HG03025 (cell line): ENCODE data around the gene KCNK17.

ENCODE experiments used
- ATAC-seq: cut with Tn5 transposase; IDR thresholded peaks from one replicate; pipeline ENCODE4 v1.9.1; 2021; ENCODE audit warnings: mild to moderate bottlenecking, moderate library complexity; ENCODE audit not compliant: unreplicated experiment, low FRiP score

KCNK17 gene, protein sequence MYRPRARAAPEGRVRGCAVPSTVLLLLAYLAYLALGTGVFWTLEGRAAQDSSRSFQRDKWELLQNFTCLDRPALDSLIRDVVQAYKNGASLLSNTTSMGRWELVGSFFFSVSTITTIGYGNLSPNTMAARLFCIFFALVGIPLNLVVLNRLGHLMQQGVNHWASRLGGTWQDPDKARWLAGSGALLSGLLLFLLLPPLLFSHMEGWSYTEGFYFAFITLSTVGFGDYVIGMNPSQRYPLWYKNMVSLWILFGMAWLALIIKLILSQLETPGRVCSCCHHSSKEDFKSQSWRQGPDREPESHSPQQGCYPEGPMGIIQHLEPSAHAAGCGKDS

DNA sequence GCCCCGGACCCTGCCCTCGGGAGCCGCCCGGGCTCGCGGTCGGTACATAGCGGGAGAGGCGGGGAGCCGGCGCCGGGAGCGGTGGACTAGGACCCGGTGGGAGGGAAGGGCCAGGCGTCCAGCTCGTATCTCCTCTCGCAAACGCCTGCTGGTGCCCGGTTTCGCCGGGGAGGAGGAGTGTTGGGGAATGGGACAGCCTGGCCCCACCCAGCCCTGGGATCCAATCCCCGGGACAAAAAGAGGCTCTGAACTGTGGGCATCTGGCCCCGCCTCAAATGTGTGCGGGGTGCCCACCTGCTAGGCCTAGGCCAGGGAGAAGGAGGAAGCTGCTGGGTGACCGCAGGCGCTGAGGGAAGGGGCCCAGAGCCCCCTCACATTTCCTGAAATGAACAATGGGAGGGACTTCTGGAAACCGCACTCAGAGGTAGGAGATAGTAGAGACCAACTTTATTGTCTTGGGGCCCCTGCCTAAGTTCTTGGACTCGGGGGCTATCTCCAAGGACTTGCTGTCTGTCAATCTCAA is at the start of gene KCNK17:
Gene KCNK17 (minus strand): TSS at position 147 of the 523 bp plus-strand sequence. CDS start 99 bp downstream, at position 48.
- no peak for ATAC-seq

DNA sequence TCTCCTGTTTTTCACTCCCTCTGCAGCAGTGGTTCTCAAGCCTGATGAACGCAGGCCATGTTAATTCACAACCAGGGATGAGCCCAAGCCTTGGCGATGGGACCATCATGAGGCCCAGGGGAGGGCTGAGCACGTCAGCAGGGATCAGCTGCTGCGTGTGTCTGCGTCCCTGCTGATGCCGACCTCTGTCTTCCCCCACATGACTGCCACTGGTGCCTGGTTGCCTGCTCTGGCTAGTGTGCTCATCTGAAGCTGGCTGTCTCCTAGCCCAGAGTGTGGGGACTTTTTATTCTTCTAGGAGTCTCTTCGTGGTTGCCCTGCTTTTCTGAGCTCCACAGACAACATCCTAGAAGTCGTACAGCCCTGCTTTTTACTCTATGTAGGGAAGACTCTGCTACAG is 49.1 kb upstream of the KCNK17 start:
- no peak for ATAC-seq

DNA sequence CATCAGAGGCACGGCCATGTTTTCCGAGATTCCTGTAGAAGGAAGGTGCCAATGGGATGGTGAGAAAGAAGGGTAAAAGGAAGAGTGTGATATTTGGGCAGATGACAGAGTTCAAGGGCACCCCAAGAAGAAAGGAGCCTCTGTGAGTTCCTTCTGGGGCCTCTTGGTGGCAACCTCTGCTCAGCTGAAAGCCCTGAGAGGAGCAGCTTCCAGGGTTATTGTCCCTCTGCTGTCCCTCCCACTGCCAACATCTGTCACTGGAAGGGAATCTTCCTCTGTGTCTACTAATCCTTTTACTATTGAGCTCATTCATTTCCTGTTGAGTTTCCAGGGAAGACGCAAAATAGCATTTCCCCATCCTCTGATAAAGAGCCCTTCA is 48.3 kb upstream of the KCNK17 start:
- no peak for ATAC-seq

- no peak for ATAC-seq
Measured at GRCh38 chr6:39361657-39362486, 47.7 kb upstream of the KCNK17 start.

DNA sequence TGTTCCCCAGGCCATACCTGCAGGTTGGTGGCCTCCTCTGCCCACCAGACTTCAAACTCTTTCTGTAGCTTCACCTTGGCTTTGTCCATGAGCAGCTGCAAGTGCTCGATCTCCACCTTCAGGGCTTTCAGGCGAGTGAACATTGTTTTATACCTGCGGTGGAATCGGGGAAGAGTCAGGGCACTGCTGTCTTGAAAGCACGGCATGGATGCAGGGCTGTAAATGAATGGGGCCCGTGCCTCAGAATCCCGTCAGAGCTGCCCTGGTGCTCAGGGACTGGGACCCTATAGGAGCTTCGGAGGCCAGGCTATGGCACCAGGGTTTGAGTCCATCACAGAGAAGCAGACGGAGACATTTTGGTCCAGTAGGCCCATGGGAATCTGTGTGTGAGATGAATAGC is 46.2 kb upstream of the KCNK17 start:
- no peak for ATAC-seq

DNA sequence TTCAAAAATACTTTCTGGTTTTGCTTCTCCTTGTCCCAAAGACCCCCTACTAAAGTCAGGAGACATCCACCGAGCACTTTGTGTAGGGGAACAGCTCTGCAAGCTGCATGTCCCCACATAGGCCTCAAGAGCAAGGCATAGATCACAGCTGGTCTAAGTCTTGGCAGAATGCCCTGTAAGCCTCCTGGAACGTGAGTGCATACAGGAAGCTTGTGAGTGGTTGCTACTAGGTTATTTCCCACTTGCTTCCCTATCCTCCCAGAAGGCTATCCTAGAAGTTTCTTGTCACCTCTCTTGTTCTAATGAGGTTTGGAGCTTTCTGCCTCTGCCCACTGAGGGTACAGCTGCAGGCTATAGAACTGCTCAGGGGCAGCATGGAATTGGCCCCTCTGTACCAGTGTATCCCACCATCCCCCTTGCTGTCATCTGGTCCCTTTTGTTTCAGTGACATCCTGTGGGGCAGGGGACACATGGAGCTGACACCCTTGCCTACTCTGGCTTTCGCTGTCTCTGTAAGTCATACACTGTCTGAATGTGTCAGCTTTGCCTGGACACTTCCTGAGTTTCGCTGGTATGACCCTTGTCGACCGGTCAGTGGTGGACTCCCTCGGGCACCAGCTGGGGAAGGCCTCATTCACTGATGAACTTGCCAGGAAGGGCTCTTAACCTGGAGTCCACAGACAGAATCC is 43.9 kb upstream of the KCNK17 start:
- ATAC-seq = no peak

DNA sequence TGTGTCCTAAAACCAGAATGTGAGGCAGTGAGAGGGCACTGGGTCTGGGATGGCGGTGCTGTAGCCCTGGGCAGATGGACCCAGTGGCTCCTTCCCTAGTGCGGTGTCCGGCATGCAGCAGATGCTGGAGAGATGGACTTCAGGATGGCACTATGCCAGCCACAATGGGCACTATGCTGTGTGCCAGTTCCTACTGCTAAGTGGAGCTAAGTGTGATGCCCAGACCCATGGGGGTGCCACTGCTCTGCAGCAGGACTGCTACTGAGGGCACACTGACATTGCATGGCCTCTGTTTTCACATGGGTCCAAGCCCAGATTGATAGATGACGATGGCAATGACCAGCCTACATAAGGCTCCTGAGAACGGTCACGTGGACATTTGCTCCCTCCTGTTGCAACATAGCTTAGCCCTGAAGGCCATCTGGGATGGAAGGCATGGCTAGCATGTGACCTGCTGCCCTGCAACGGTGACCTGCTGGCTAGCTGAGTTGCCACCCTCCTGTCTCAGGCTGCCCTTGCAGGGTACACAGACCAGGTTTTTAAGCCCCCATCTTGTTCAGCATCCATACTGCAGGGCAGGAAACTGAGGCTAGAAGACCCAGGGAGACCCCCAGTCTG is 39.6 kb upstream of the KCNK17 start:
- ATAC-seq = no peak

DNA sequence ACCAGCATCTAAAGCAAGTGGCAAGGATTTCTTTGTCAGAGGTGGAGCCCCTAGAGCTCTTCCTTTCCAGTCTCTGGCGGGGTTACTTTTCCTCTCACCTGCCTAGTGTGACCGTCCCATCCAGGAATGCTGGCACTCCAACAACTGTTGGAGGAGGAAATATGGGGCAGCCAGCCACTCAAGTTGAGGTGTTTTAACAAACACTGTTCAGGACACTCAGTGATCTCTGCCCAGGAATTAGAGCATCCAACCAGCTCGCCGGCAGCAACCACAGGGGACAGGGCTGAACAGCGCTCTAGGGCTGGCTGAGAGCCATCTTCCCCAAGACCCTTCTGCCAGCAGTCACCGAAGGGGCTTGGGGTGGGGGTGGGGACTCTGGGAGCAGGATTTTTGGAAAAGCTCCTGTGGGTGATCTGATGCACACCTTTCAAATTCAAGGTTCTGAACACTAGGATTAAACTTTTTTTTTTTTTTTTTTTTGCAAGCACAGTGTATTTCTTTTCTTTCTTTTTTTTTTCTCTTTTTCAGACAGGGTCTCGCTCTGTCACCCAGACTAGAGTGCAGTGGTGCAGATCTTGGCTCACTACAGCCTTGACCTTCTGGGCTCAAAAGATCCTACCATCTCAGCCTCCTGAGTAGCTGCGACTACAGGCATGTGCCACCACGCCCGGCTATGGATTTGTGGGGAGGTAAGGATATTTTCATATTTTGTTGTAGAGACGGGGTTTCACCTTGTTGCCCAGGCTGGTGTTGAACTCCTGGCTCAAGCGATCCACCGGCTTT is 36.7 kb upstream of the KCNK17 start:
- no peak for ATAC-seq

DNA sequence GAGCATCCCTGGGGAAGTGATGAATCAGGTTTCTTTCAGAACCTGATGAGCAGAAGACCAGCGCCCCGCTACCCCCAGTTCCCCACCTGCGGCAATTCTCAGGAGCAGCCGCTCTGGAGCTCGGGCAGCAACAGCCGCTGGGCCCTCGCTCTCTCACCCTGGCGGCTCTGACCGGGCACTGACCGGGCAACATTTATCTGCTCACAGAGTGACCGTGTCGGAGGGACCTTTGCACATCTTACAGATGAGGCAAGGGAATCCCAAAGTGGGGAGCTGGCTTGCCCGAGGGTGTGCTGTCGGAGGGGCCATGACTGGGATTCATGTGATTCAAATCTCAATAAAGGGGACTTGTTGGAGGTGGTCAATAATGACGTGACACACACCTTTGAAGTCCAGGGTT is 34.5 kb upstream of the KCNK17 start:
- ATAC-seq = no peak

- ATAC-seq = no peak
Measured at GRCh38 chr6:39347906-39348585, 33.8 kb upstream of the KCNK17 start.

- no peak for ATAC-seq
Measured at GRCh38 chr6:39347206-39347605, 33.0 kb upstream of the KCNK17 start.

- no peak for ATAC-seq
Measured at GRCh38 chr6:39344821-39345280, 30.6 kb upstream of the KCNK17 start.

DNA sequence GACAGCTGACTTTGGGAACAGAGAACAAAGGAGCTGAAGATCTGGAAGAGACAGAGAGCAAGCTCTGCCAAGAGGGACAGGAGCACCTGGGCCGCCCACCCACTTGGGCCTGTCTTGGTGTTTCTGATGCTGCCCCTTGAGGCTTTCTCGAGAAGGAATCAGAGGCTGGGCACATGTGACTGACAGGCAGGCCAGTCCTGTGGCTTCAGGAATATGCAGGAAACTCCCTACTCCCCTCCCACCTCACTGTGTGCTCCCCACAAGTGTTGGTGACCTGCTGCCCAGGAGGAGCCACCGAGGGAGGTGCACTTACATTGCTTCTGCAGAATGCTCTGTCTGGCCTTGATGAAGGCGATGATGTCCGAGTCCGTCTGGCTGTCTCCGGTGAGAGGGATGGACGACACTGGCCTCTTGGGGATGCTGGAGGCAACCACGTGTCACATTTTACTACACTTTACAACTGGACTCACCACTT is 29.2 kb upstream of the KCNK17 start:
- no peak for ATAC-seq

DNA sequence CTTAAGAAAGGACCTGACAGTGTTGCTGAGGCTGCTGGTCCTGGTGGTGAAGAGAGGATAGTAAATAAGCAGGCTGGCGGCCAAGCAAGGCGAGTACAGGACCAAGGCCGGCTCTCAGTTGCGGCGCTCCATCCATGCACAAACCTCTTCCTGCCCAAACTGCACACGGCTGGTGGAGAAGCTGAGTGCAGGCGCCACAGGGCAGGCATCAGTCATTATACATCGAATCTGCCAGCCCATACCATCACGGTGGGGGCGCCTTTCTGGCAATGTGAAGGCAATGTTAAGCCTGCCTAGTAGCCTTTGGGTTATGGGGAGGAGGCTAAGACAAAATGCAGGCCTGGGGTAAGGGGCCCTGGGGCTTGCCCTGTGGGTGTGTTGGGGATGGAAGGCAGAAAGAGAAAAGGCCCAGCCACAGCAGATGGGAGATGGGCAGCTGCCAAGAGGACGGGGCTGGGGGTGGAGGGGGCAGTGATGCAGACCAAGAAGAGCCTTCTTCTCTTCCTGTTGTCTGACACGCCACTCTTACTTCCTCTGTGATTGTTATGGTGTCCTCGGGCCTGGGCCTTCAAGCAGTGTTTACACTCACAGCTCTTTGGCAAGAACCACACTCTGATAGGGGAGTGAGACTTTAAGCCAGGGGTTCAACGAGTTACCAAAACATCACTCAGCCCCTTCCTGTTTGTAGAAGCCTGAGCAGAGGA is 28.6 kb upstream of the KCNK17 start:
- no peak for ATAC-seq

- ATAC-seq = no peak
Measured at GRCh38 chr6:39341937-39342336, 27.7 kb upstream of the KCNK17 start.

DNA sequence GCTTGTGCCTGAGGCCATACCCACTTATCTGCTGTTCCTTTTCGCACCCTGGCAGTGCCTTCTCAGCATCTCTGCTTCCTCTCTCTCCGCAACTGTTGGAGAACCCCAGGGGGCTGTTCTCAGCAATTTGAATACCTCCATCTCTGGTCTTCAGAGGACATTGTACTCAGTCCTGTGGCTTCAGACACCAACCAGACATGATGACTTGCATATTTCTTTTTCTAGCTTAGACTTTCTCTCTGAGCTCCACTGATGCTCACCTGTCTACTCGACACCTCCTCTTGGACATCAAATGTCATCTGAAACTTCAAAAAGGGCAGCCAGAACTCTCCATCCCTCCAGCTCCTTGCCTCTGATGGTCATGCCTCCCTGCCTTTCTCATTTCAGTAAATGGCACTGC is 27.1 kb upstream of the KCNK17 start:
- no peak for ATAC-seq

DNA sequence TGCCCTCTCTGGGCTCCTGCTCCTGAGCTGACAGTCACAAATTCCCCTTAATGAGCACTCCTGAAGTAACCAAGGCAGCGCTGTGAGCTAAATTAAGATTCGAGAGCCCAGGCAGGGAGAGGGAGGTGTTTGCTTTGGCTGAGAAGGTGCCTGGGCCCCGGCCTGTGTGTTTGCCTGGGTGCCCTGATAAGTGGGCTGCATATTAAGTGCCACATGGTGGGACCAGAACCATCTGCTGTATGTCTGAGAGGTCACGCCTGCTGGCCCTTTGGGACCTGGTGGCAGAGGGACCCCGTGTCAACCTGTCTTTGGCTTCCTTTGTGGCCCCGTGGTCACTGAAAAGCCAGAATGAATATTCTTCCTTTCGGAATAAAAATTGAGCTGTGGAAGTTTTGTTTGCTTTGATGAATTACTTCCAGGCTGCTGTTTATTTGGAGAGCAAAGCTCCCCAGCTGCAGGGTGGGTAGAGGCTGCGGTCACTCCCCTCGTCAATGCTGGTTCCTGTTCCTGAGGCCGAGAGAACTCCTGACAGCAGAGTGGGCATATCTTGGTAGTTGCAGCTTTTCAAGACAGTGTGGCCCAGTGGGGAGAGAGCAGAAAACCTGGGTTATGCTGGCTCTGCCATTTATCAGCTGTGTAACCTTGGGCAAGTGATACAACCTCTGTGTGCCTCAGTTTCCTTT is 25.8 kb upstream of the KCNK17 start:
- no peak for ATAC-seq
